ENCODE measurements around the gene ZNHIT3.
"Not testable (repeated sequence)": the region's sequence is repeated elsewhere in the genome, so short reads cannot be mapped to it uniquely, and the experiment has no call there.

The ZNHIT3 gene

DNA sequence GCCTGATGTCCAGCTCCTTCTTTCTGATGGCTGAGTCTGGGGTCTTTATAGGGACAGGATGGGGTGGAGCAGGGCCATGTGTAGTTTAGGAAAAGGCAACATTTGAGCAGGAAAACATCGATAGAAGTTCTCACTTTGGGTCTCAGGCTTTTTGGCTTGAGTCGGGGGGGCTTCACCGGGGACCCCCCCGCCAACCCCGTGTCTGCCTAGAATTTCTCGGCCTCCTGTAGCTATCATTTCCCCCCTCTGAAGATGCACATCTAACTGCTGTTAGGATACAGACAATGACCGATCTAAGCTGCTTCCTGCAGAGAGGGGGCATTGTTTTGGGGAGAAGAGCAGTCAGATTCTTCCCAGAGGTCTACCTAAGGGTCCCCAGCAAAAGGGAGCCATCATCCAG, 16.7 kb upstream of the ZNHIT3 start:
- no peaks in the 10 kb centered on the region for H3K9me3 ChIP-seq (ENCODE audit: control insufficient read depth, insufficient read depth, low read length)
- H3K9ac ChIP-seq (ENCODE audit: low read depth, low read length), result no peak overlapping the region
- H3K4me1 ChIP-seq (ENCODE audit: insufficient read depth, low read length), result no peaks in the 10 kb centered on the region
- no peaks in the 10 kb centered on the region for H3K36me3 ChIP-seq (ENCODE audit: insufficient read depth, low read length)

DNA sequence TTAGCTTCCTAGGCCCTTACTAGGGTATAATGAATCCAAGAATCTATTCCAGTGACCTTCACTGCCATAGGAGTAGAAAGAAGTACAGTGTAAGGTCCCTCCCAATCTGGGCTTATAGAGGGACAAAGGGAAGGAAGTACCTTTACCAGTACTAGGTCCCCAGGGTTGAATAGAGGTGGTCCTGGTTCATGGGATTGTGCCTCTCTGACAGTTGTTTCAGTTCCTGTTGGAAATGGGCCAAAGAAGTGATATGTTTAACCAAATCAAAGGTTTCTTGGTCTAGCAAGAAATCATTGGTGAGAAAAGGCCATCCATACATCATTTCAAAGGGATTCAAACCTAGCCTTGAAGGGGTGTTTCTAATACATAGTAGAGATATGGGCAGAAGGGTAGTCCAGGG, 16.0 kb upstream of the ZNHIT3 start:
- Histone ChIP-seq H3K9ac (ENCODE audit: low read depth, low read length) (no peak overlapping the region), H3K36me3 (ENCODE audit: insufficient read depth, low read length) (no peaks in the 10 kb centered on the region), H3K9me3 (ENCODE audit: control insufficient read depth, insufficient read depth, low read length) (no peaks in the 10 kb centered on the region), H3K4me1 (ENCODE audit: insufficient read depth, low read length) (no peaks in the 10 kb centered on the region)

DNA sequence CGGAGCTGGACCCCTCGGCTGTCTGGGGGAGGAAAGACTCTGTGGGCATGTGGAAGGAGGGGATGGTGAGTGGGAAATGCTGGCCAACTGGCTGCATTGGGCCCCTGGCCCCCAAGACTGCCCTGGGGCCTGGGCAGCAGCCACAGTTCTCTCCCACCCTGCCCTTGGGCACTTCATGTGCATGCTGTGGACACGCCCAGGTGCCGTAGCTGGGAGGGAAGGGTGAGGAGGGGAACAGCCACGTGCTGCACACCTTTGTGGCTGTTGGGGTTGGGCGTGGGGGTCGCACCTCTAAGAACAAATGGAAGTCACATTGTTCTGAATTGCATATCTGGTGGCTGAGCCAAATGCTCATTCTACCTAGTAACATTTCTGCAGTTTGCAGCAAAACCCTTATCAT, 11.9 kb upstream of the ZNHIT3 start:
- H3K9me3 ChIP-seq (ENCODE audit: control insufficient read depth, insufficient read depth, low read length), result no peaks in the 10 kb centered on the region

DNA sequence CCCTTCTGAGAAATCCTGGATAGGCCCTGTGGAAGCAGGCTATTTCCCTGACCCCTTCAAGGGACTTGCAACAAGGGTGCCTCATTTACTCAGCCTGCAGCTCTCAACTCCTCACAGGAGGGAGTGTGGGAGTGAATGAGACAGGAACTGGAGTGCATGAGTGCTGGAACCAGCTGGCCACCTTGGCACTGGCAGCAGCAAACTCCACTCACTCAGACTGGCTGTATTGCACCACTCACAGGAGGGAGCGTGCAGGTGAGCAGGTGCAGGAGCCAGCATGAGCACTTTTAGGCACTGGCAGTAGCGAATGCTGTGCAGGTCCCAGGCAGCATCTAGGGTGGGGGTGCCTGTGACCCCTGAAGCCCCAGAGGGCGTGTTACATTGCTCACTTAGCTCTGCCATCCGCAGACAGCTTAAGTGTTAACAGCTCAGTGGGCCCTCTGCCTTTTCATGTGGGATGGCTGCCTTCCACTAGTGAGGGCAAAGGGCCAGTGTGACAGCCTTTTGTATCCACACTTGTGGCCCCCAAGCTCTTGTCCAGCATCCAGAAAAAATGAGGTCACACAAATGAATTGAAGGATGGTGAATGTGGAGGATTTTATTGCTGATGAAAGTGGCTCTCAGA, 11.0 kb upstream of the ZNHIT3 start:
- H3K9me3 ChIP-seq (ENCODE audit: control insufficient read depth, insufficient read depth, low read length), result no peaks in the 10 kb centered on the region
- no peaks in the 10 kb centered on the region for H3K36me3 ChIP-seq (ENCODE audit: insufficient read depth, low read length)
- H3K4me1 ChIP-seq (ENCODE audit: insufficient read depth, low read length), result no peaks in the 10 kb centered on the region
- no peak overlapping the region for H3K9ac ChIP-seq (ENCODE audit: low read depth, low read length)

More for the DNA sequence above, 11.9 kb upstream of the ZNHIT3 start:
- no peaks in the 10 kb centered on the region for H3K36me3 ChIP-seq (ENCODE audit: insufficient read depth, low read length)
- H3K9ac ChIP-seq (ENCODE audit: low read depth, low read length), result no peak overlapping the region
- no peaks in the 10 kb centered on the region for H3K4me1 ChIP-seq (ENCODE audit: insufficient read depth, low read length)

DNA sequence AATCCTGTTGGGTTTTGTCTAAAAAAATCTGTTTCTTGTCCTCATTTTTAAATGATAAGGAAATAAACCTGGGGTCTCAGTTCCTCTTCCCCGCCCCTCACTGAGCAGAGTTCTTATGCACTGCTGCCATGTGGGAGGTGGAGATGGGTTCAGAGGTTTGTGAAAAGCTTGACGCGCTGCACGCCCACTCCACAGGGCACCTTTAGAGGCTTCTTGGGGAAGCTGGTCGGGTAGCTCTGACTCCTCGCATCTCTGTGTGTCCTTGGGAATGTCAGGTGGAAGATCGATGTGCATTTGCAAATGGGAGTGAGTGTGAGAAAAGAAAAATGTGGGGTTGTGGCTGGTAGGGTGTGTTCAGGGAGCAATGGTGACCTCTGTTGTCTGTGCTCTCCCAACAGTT, 4.7 kb upstream of the ZNHIT3 start:
- no peak overlapping the region for H3K9ac ChIP-seq (ENCODE audit: low read depth, low read length)
- H3K9me3 ChIP-seq (ENCODE audit: control insufficient read depth, insufficient read depth, low read length), result 0 out of 2 replicates have a peak, but pooled peaks cover 4% of the 10 kb centered on the region
- H3K4me1 ChIP-seq (ENCODE audit: insufficient read depth, low read length), result 0 out of 2 replicates have a peak, but pooled peaks cover 5% of the 10 kb centered on the region
- H3K36me3 ChIP-seq (ENCODE audit: insufficient read depth, low read length), result no peaks in the 10 kb centered on the region

DNA sequence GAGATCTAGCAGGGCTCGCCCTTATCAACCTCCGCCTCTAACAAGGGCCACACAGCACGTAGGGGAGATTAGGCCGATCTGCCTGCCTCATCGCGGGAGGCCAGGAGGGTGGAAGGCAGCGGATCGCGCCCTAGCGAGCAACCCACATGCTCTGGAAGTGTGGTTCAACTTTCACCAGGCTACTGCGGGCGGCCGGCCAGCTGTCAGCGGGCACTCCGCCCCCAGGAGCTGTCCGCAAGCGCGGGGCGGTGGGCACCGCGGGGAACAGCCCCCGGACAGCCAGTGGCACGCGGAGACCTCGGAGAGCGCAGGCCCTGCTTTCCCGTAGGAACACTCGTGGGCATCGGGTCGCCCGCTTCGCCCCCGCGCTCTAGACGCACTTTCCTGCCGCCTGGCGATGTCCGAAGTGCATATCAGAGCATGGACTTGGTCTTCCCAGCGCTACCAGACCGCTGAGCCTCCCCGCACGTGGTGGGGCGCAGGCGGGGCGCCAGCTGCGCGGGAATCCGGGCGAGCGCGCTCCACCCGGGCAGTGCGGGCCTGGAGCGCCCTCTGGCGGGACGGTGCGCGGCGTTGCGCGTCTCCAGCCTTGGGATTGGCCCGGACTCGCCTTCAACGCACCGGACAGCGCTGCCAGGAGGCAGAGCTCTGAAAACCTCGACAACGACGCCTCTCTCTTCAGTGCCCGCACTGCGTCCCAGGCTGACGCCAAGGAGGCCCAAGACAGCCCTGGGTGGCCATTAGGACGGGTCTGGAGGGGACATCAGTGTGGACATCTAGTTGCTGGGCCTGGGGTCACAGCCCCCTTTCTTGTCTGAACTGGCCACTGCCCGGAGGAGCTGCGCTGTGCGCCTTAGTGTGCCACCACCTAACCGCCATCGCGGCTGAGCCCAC, 3.6 kb upstream of the ZNHIT3 start:
- Histone ChIP-seq H3K9me3 (ENCODE audit: control insufficient read depth, insufficient read depth, low read length) (0 out of 2 replicates have a peak, but pooled peaks cover 4% of the 10 kb centered on the region), H3K9ac (ENCODE audit: low read depth, low read length) (peak overlapping the region; percentile 14; the same call in 1 of the 2 replicates)

DNA sequence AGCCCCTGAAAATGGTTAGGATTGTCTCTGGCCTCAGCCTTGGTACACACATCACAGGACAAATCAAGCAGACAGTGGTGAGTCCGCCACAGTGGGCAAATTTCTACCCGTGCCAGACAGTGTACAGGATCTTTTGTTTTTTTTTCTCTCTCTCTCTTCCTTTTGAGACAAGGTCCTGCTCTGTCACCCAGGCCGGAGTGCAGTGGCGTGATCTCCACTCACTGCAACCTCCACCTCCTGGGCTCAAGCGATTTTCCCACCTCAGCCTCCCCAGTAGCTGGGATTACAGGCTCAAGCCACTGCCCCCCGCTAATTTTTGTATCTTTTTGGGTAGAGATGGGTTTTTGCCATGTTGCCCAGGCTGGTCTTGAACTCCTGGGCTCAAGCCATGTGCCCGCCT, 2.5 kb upstream of the ZNHIT3 start:
- H3K36me3 ChIP-seq (ENCODE audit: insufficient read depth, low read length); H3K9me3 ChIP-seq (ENCODE audit: control insufficient read depth, insufficient read depth, low read length); H3K9ac ChIP-seq (ENCODE audit: low read depth, low read length): not testable (repeated sequence)

More for the DNA sequence above, 3.6 kb upstream of the ZNHIT3 start:
- H3K36me3 ChIP-seq (ENCODE audit: insufficient read depth, low read length), result no peaks in the 10 kb centered on the region
- H3K4me1 ChIP-seq (ENCODE audit: insufficient read depth, low read length), result 0 out of 2 replicates have a peak, but pooled peaks cover 5% of the 10 kb centered on the region

DNA sequence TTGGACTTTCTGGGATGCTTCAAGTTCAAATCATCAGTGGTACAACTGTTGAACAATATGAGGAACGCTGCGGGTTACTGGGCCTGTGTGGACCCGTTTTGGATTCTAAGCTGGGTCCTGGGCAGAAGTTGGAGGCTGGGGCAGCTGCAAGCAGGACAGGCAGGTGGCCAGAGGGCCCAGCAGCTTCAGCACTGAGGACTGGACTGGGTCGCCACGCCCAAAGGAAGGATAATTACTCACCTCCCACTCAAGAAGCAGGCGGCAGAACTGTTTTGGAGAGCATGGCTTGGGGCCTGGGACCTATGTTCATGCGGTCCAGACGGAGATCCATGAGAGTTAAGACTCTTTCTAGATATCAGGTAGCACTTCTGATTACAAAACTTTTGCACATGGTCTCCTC, 1.5 kb upstream of the ZNHIT3 start:
- 0 out of 2 replicates have a peak, but pooled peaks cover 4% of the 10 kb centered on the region for H3K9me3 ChIP-seq (ENCODE audit: control insufficient read depth, insufficient read depth, low read length)
- no peak overlapping the region for H3K9ac ChIP-seq (ENCODE audit: low read depth, low read length)
- 0 out of 2 replicates have a peak, but pooled peaks cover 5% of the 10 kb centered on the region for H3K4me1 ChIP-seq (ENCODE audit: insufficient read depth, low read length)

More for the DNA sequence above, 2.5 kb upstream of the ZNHIT3 start:
- H3K4me1 ChIP-seq (ENCODE audit: insufficient read depth, low read length), result not testable (repeated sequence)

DNA sequence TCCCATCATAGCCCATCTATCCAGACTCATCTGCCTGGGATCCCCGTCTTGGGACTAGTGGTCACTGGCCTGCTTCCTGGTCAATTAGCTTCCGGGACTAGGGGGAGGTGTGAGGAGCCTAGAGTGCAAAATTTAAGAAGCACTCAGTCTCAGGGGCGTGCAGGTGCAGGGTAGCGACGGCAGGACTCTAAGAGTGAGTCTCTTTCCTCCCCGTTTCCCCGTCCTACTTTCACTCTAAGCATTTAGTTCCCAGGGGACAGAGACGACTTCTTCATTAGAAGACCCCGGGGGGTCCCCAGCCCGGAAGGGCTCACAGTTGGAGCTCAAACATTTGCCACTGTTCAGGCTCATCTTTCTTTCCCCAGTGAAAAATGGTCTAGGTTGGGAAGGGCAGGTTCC, 677 bp upstream of the ZNHIT3 start:
- Histone ChIP-seq H3K36me3 (ENCODE audit: insufficient read depth, low read length) (peaks cover 3% of the 10 kb centered on the region; the same call in 1 of the 2 replicates), H3K9ac (ENCODE audit: low read depth, low read length) (peak overlapping the region; percentile 90), H3K4me1 (ENCODE audit: insufficient read depth, low read length) (0 out of 2 replicates have a peak, but pooled peaks cover 5% of the 10 kb centered on the region), H3K9me3 (ENCODE audit: control insufficient read depth, insufficient read depth, low read length) (0 out of 2 replicates have a peak, but pooled peaks cover 4% of the 10 kb centered on the region)

More for the DNA sequence above, 1.5 kb upstream of the ZNHIT3 start:
- H3K36me3 ChIP-seq (ENCODE audit: insufficient read depth, low read length), result peaks cover 1% of the 10 kb centered on the region; the same call in 1 of the 2 replicates

DNA sequence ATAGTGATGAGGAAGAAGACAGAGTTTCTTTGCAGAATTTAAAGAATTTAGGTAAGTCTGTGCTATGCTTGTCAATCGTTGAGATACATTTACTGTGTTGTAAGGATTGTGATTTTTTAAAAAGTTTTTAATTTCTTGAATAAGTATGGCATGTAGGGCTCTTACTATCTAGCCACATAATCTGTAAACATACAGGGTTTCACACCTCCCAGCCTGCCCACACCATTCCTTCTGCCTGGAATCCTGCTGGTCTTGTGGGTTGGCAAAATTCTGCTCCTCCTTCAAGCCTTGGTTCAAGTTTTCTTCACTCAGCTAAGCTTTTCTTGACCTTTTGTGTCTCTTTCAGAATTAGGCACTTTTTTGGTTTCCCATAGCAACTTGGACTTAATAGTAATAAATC, 7.5 kb downstream of the ZNHIT3 start:
- H3K9me3 ChIP-seq (ENCODE audit: control insufficient read depth, insufficient read depth, low read length), result no peaks in the 10 kb centered on the region
- H3K36me3 ChIP-seq (ENCODE audit: insufficient read depth, low read length), result peaks cover 27% of the 10 kb centered on the region
- no peak overlapping the region for H3K9ac ChIP-seq (ENCODE audit: low read depth, low read length)
- no peaks in the 10 kb centered on the region for H3K4me1 ChIP-seq (ENCODE audit: insufficient read depth, low read length)

DNA sequence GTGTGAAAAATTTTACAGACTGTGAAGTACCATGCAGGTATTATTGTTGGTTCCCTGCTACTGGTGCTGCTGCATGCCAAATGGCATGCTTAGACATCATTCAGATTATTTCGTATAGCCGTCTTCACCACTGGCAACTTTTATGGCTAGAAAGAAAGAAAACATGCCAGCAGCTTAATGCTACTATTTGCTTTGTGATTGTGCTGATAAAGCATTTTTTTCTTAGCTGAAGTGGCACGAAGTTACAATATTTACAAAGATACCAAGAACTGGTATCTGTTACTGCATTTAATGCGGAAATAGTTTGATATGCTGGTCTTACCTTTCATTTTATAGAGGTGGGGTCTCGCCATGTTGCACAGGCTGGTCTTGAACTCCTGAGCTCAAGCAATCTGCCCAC, 8.2 kb downstream of the ZNHIT3 start:
- H3K36me3 ChIP-seq (ENCODE audit: insufficient read depth, low read length), result peaks cover 31% of the 10 kb centered on the region
- no peaks in the 10 kb centered on the region for H3K9me3 ChIP-seq (ENCODE audit: control insufficient read depth, insufficient read depth, low read length)
- no peak overlapping the region for H3K9ac ChIP-seq (ENCODE audit: low read depth, low read length)

DNA sequence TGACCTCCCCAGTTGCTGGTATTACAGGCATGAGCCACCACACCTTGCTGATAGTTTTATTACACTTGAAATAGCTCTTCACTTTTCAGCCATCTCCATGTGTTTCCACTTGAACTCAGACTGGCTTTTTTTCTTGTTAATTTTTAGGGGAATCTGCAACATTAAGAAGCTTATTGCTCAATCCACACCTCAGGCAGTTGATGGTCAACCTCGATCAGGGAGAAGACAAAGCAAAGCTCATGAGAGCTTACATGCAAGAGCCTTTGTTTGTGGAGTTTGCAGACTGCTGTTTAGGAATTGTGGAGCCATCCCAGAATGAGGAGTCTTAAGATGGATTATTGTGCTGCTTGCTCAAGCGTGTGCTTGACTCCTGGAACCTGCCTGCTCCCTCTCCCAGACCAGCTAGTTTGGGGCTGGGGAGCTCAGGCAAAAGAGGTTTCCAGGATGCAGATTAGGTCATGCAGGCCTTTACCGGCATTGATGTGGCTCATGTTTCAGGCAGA, 8.6 kb downstream of the ZNHIT3 start:
- H3K36me3 ChIP-seq (ENCODE audit: insufficient read depth, low read length), result peaks cover 28% of the 10 kb centered on the region

More for the DNA sequence above, 8.2 kb downstream of the ZNHIT3 start:
- no peaks in the 10 kb centered on the region for H3K4me1 ChIP-seq (ENCODE audit: insufficient read depth, low read length)

DNA sequence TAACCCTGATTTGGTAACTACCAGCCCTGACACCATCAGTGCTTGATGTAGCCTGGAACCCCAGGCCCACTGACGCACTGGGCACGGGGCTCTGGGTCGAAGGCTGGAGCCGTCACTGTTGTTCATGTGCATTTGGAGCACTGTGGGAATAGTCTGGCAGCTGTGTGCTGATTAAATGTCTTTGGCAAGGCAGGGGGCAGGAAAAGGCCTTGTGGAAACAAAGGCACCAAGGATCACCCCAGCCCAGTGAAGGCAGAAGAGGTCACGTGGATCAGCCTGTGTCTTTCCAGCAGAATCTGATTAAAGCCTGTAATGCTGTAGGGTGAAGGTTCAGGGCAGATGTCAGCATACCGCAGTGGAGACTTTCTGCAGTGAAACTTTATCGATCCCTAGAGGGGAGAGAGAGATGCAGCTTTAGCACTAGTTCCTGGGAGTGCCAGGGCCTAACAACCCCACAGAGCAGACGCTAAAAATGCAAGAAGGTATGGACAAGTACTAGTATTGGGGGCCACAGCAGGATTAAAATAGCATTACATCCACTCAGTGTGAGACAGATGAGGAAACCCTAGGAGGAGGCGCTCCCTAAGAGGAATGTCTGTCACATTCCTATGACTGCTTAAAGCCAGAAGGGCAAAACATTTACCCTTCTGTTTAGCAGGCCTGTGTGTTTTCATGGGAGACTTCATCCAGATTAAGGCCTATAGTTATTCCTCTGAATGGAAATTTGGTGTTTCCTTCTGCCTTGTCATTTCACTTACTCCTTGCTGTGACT, 9.7 kb downstream of the ZNHIT3 start:
- no peaks in the 10 kb centered on the region for H3K4me1 ChIP-seq (ENCODE audit: insufficient read depth, low read length)
- H3K9ac ChIP-seq (ENCODE audit: low read depth, low read length), result no peak overlapping the region
- H3K9me3 ChIP-seq (ENCODE audit: control insufficient read depth, insufficient read depth, low read length), result no peaks in the 10 kb centered on the region
- peaks cover 32% of the 10 kb centered on the region for H3K36me3 ChIP-seq (ENCODE audit: insufficient read depth, low read length)

More for the DNA sequence above, 8.6 kb downstream of the ZNHIT3 start:
- Histone ChIP-seq H3K4me1 (ENCODE audit: insufficient read depth, low read length) (no peaks in the 10 kb centered on the region), H3K9ac (ENCODE audit: low read depth, low read length) (no peak overlapping the region), H3K9me3 (ENCODE audit: control insufficient read depth, insufficient read depth, low read length) (no peaks in the 10 kb centered on the region)

DNA sequence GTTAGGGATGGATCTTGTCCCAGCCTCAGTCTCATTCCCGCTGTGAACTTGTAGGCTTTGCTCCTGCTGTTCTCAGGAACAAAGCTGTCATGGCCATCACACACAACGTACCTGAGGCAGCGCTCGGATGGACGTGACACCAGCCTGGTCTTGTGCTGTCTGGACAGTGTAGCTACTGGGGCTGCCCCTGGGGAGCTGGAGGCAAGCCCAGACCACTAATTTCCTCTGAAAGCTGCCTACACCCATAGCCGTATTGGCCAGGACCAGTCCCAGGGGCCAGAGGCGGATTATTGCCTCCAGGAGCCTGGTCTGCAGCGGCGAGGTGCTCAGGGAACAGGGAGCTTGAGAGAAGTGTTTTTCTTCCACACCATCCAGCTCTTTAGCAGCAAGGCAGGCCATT, 11.7 kb downstream of the ZNHIT3 start:
- H3K9me3 ChIP-seq (ENCODE audit: control insufficient read depth, insufficient read depth, low read length), result no peaks in the 10 kb centered on the region
- H3K9ac ChIP-seq (ENCODE audit: low read depth, low read length), result no peak overlapping the region
- H3K4me1 ChIP-seq (ENCODE audit: insufficient read depth, low read length), result no peaks in the 10 kb centered on the region
- H3K36me3 ChIP-seq (ENCODE audit: insufficient read depth, low read length), result peaks cover 31% of the 10 kb centered on the region
